Measurements from ENCODE around the gene JARID2. TPM values are rescaled to one million over a fixed set of nuclear protein-coding genes. Genes with fewer than 3 reads are reported as not detected.
A peak's percentile ranks its signal among the peaks of the same experiment; 100 is the strongest.

JARID2 gene
- total and polyA plus RNA-seq, 4 donors = 3.8 to 14.8 (median 12.0) TPM

GRCh38 chr6:15440040-15440439 is 194.2 kb downstream of the JARID2 start:
- H3K4me3 ChIP-seq = no peak overlapping the region
- 76 to 78% methylated on average over 9 of the region's 9 CpGs for WGBS, 2 donors
- no peak overlapping the region for H3K9ac ChIP-seq (ENCODE audit: insufficient read depth in 1 of 2, low read length in 2 of 2)
- DNase-seq (no peak), ATAC-seq (ENCODE audit: insufficient read depth, low FRiP score) (no peak)
- no peaks in the 10 kb centered on the region for H3K9me3 ChIP-seq (ENCODE audit: control insufficient read depth in 4 of 4, insufficient read depth in 3 of 4, low read length in 3 of 4)
- no peaks in the 10 kb centered on the region for H3K36me3 ChIP-seq (ENCODE audit: control insufficient read depth in 4 of 4, insufficient read depth in 4 of 4, low read length in 4 of 4)
- no peaks in the 10 kb centered on the region for H3K27me3 ChIP-seq (ENCODE audit: control insufficient read depth in 3 of 3, insufficient read depth in 3 of 3, low read length in 2 of 3)
- H3K4me1 ChIP-seq (ENCODE audit: control insufficient read depth in 5 of 5, insufficient read depth in 5 of 5, low read length in 5 of 5) = peaks cover 0 to 44% (median 18%) of the 10 kb centered on the region in 5 donors
- no peak overlapping the region for H3K27ac ChIP-seq (ENCODE audit: low read depth in 1 of 2, low read length in 1 of 2)
- no peak for TF ChIP-seq CTCF (IDR thresholded peaks at IDR 0.05; ENCODE audit: control extremely low read depth, extremely low read depth)

DNA sequence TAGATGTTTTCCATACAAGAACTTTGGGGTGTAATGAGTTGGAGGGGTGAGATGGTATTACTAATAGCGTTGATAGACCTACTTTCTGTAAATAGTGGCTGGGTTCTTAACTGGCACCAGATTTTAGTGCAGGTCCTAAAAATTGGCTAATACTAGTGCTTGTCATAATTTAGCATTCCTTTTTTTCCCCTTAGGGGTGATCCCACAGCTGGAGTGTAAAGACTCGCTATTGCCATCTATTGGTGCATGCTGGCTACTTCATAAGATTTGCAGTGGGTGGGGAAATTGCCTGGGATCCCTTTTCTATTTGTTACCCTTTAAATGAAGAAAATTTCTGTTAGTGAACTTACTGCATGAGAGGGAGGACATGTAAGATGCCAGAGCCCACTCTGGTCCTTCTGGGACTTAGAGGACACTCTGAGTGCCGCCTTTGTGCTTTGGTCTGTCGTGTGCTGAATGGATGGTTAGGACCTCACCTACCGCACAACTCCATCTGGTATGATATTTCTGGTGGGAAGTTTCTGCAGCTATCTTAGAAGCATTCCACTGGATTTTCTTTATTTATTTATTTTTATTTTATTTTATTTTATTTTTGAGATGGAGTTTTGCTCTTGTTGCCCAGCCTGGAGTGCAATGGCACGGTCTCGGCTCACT is 195.5 kb downstream of the JARID2 start:
- Histone ChIP-seq H3K27ac (ENCODE audit: low read depth in 1 of 2, low read length in 1 of 2) (no peak overlapping the region), H3K36me3 (ENCODE audit: control insufficient read depth in 4 of 4, insufficient read depth in 4 of 4, low read length in 4 of 4) (no peaks in the 10 kb centered on the region), H3K4me1 (ENCODE audit: control insufficient read depth in 5 of 5, insufficient read depth in 5 of 5, low read length in 5 of 5) (peaks cover 0 to 39% (median 22%) of the 10 kb centered on the region in 5 donors), H3K27me3 (ENCODE audit: control insufficient read depth in 3 of 3, insufficient read depth in 3 of 3, low read length in 2 of 3) (no peaks in the 10 kb centered on the region), H3K4me3 (no peak overlapping the region), H3K9me3 (ENCODE audit: control insufficient read depth in 4 of 4, insufficient read depth in 3 of 4, low read length in 3 of 4) (no peaks in the 10 kb centered on the region), H3K9ac (ENCODE audit: insufficient read depth in 1 of 2, low read length in 2 of 2) (no peak overlapping the region)
- DNase-seq (peak; percentile 60 to 86 (median 85)), ATAC-seq (ENCODE audit: insufficient read depth, low FRiP score) (peak; percentile 89)
- peak; percentile 59 for TF ChIP-seq CTCF (IDR thresholded peaks at IDR 0.05; ENCODE audit: control extremely low read depth, extremely low read depth)
- whole genome bisulfite sequencing, 2 donors = 72 to 73% methylated on average over 7 of the region's 7 CpGs

DNA sequence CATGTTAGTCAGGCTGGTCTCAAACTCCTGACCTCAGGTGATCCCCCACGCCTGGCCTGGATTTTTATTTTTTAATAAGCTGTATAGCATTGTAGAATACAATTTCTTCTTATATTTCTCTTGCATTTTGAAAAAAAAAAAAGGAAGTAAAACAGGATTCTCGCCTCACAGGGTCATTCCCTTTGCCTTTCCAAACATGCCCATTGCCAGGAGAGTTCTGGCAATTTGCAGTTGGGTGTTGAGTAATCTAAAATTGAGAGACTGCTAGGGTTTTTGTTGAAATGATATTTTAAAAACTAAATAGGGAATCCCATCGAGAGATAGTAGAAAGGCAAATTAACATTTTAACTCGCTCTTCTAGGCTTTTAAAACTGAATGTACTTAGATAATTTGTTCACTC is 196.1 kb downstream of the JARID2 start:
- TF ChIP-seq CTCF (IDR thresholded peaks at IDR 0.05; ENCODE audit: control extremely low read depth, extremely low read depth) = no peak
- Histone ChIP-seq H3K27me3 (ENCODE audit: control insufficient read depth in 3 of 3, insufficient read depth in 3 of 3, low read length in 2 of 3) (no peaks in the 10 kb centered on the region), H3K36me3 (ENCODE audit: control insufficient read depth in 4 of 4, insufficient read depth in 4 of 4, low read length in 4 of 4) (no peaks in the 10 kb centered on the region), H3K9ac (ENCODE audit: insufficient read depth in 1 of 2, low read length in 2 of 2) (no peak overlapping the region), H3K4me3 (no peak overlapping the region), H3K9me3 (ENCODE audit: control insufficient read depth in 4 of 4, insufficient read depth in 3 of 4, low read length in 3 of 4) (no peaks in the 10 kb centered on the region), H3K27ac (ENCODE audit: low read depth in 1 of 2, low read length in 1 of 2) (no peak overlapping the region), H3K4me1 (ENCODE audit: control insufficient read depth in 5 of 5, insufficient read depth in 5 of 5, low read length in 5 of 5) (peaks cover 0 to 33% (median 22%) of the 10 kb centered on the region in 5 donors)
- ATAC-seq (ENCODE audit: insufficient read depth, low FRiP score) = no peak
- 56 to 63% methylated on average over 4 of the region's 4 CpGs for WGBS, 2 donors
- DNase-seq = no peak

DNA sequence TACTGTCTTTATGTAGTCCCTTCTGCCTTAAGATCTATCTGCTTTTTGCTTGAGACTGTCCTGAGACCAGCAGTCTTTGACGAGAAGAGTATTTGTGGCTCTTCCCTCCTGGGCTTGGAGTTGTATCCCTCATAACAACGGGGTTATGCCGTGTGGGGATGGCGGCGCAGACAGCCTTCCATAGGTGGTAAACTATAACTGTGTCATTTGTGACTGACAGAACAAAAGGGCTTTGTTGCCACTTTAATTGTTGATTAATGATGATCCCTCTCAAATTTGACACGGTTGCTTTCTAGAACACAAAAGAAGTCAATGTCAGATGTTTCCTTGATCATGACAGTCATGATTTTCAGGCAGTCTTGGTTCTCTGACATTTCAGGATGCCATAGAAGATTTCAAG is 196.6 kb downstream of the JARID2 start:
- Histone ChIP-seq H3K4me3 (no peak overlapping the region), H3K9ac (ENCODE audit: insufficient read depth in 1 of 2, low read length in 2 of 2) (no peak overlapping the region), H3K27me3 (ENCODE audit: control insufficient read depth in 3 of 3, insufficient read depth in 3 of 3, low read length in 2 of 3) (no peaks in the 10 kb centered on the region), H3K27ac (ENCODE audit: low read depth in 1 of 2, low read length in 1 of 2) (no peak overlapping the region), H3K36me3 (ENCODE audit: control insufficient read depth in 4 of 4, insufficient read depth in 4 of 4, low read length in 4 of 4) (no peaks in the 10 kb centered on the region), H3K4me1 (ENCODE audit: control insufficient read depth in 5 of 5, insufficient read depth in 5 of 5, low read length in 5 of 5) (peaks cover 0 to 33% (median 22%) of the 10 kb centered on the region in 5 donors), H3K9me3 (ENCODE audit: control insufficient read depth in 4 of 4, insufficient read depth in 3 of 4, low read length in 3 of 4) (no peaks in the 10 kb centered on the region)
- ATAC-seq (ENCODE audit: insufficient read depth, low FRiP score) (no peak), DNase-seq (no peak)
- TF ChIP-seq CTCF (IDR thresholded peaks at IDR 0.05; ENCODE audit: control extremely low read depth, extremely low read depth) = no peak
- 81 to 87% methylated on average over 6 of the region's 6 CpGs for WGBS, 2 donors
